ENCODE measurements around the gene SKA1. TPM values are rescaled to one million over a fixed set of nuclear protein-coding genes. Genes with fewer than 3 reads are reported as not detected.

The SKA1 gene
- total and polyA plus RNA-seq, 9 of the 15 experiments (the other 6 are each of a cell fraction or from before 2014, with no cell fraction given): 27.8 to 67.2 (median 41.9) TPM

DNA sequence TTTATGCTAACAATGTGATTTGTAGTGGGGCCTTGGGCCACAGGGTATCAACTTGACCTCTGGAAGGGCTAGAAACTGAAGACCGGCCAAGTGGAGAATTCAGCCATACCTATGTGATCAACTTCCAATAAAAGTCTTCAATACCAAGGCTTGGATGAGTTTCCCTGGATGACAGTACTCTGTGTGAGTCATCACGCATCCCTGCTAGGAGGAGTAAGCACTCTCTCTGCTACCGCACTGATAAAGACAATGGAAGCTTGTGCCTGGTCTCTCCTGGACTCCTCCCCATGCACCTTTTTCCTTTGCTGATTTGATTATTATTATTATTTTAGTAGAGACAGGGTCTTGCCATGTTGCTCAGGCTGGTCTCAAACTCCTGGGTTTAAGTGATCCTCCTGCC, 58.1 kb downstream of the SKA1 start:
- DNase-seq (ENCODE audit: extremely low read depth in 1 of 4, low spot score in 3 of 4) (peak in 3 of 4 experiments; percentile 12 to 46 (median 46)), FAIRE-seq (peak; percentile 74), ATAC-seq (peak; percentile 85)
- Histone ChIP-seq H3K27me3 (ENCODE audit: control insufficient read depth in 2 of 2, insufficient read depth in 2 of 2, low read length in 2 of 2) (no peaks in the 10 kb centered on the region; a peak in 1 of 5 replicates), H3K4me2 (ENCODE audit: insufficient read depth, low read length) (no peak overlapping the region), H3K9ac (ENCODE audit: insufficient read depth in 1 of 2, low read depth in 2 of 2, low read length in 2 of 2) (no peak overlapping the region), H3K79me2 (ENCODE audit: control insufficient read depth, insufficient read depth, low read length) (no peaks in the 10 kb centered on the region), H4K20me1 (replicated peaks; ENCODE audit: control insufficient read depth, insufficient read depth, low read length) (no peaks in the 10 kb centered on the region), H3K4me3 (no peak overlapping the region), H3K9me3 (replicated peaks; ENCODE audit: control insufficient read depth, insufficient read depth, low read depth, low read length) (no peaks in the 10 kb centered on the region), H3K9me1 (ENCODE audit: control insufficient read depth, insufficient read depth, low read length) (no peaks in the 10 kb centered on the region), H3K27ac (ENCODE audit: extremely low read depth, low read depth, low read length) (no peak overlapping the region), H2AFZ (ENCODE audit: low read depth, low read length) (no peak overlapping the region), H3K4me1 (replicated peaks in 1 of 2; ENCODE audit: control insufficient read depth in 2 of 2, insufficient read depth in 2 of 2, low read length in 2 of 2) (peaks cover 0 to 9% of the 10 kb centered on the region in 2 experiments; a peak in 2 of 5 replicates), H3K36me3 (ENCODE audit: control insufficient read depth, insufficient read depth, low read length) (no peaks in the 10 kb centered on the region)
- CTCF ChIA-PET (ENCODE audit: low intra/inter-chr PET ratio): no interaction called here
- TF ChIP-seq FOSL1 (tag; conservative IDR thresholded peaks at IDR 0.05): peak; percentile 87
- TF ChIP-seq TCF3 (CRISPR knock-in tag; IDR thresholded peaks at IDR 0.05): peak; percentile 48; the same call in 1 of the 2 replicates
- TF ChIP-seq ARID1B (IDR thresholded peaks at IDR 0.05): peak; percentile 62; the same call in 1 of the 2 replicates
- TF ChIP-seq RCOR1 (IDR thresholded peaks at IDR 0.05; ENCODE audit: borderline replicate concordance in 1 of 2, low read depth in 2 of 2, low read length in 2 of 2): peak in 1 of 2 experiments; percentile 14; a peak in 1 of 4 replicates
- TF ChIP-seq DACH1 (IDR thresholded peaks at IDR 0.05; ENCODE audit: partially characterized antibody): peak; percentile 11
- TF ChIP-seq, protein P1, sequence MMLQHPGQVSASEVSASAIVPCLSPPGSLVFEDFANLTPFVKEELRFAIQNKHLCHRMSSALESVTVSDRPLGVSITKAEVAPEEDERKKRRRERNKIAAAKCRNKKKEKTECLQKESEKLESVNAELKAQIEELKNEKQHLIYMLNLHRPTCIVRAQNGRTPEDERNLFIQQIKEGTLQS (IDR thresholded peaks at IDR 0.05): peak; percentile 82
- TF ChIP-seq, protein P1 (CRISPR knock-in tag; conservative IDR thresholded peaks at IDR 0.05): no peak
- TF ChIP-seq PHB2 (IDR thresholded peaks at IDR 0.05; ENCODE audit: low read depth): no peak
- peak; percentile 53; the same call in 1 of the 2 replicates for TF ChIP-seq SMARCA4 (IDR thresholded peaks at IDR 0.05)
- TF ChIP-seq HDAC3 (IDR thresholded peaks at IDR 0.05; ENCODE audit: borderline replicate concordance, partially characterized antibody): no peak
- TF ChIP-seq JUND (IDR thresholded peaks at IDR 0.05; ENCODE audit: borderline replicate concordance, low read depth, low read length): peak; percentile 91
- peak; percentile 80; the same call in 2 of the 3 replicates for TF ChIP-seq JUND (tag; IDR thresholded peaks at IDR 0.05; ENCODE audit: borderline replicate concordance, low read depth, low read length)
- peak; percentile 43; the same call in 1 of the 2 replicates for TF ChIP-seq JUN (IDR thresholded peaks at IDR 0.05; ENCODE audit: borderline replicate concordance, low read depth, low read length)
- no peak for TF ChIP-seq JUN (CRISPR knock-in tag; IDR thresholded peaks at IDR 0.05; ENCODE audit: borderline replicate concordance)
- TF ChIP-seq CBFA2T2 (conservative IDR thresholded peaks at IDR 0.05): peak; percentile 22; the same call in 1 of the 2 replicates
- TF ChIP-seq GATAD2B (IDR thresholded peaks at IDR 0.05; ENCODE audit: borderline replicate concordance): no peak
- TF ChIP-seq GABPA (tag; conservative IDR thresholded peaks at IDR 0.05; ENCODE audit: low read depth): no peak
- in situ Hi-C loops (cut with MboI): loop anchor here (10.0 kb wide), 1 partner anchor 228 kb away; no protein-coding TSS in a partner anchor
- POLR2A ChIA-PET: interaction anchor here (0.7 to 0.9 kb wide), 2 partner anchors 10 to 16 kb away, joined by 3 to 4 read pairs; no protein-coding TSS in a partner anchor
- BruUV-seq (replicated peaks): no TSS peak
- intact Hi-C loops (cut with micrococcal nuclease): no loop called here
- 0% methylated on average over 3 of the region's 3 CpGs for WGBS (ENCODE audit: insufficient coverage, low coverage, missing lambda C conversion rate)
